Measurements from ENCODE around the gene TBCA.
"Not testable (repeated sequence)": the region's sequence is repeated elsewhere in the genome, so short reads cannot be mapped to it uniquely, and the experiment has no call there.

TBCA gene

GRCh38 chr5:77771452-77771851 is 4.7 kb downstream of the TBCA start:
- DNase-seq: no peak

GRCh38 chr5:77770293-77771005 is 5.7 kb downstream of the TBCA start:
- DNase-seq: no peak

DNA sequence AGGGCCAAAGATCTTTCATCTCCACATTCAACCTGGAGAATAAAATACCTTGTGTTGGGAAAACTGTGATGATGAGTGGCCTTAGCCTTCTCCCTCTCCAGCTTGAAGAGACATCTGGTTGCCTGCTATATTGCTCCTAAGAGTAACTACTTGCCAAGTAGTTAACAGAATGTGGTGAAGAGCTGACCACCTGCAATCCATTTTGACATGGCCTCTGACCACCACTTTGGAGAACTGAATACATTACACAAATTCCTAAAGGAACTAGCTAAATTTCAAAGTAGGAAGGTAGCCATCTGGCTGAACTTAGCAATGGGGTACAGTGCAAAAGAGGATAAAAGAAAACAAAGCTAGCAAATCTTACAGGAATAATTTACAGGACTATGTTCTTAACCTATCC is 7.2 kb downstream of the TBCA start:
- DNase-seq: no peak

DNA sequence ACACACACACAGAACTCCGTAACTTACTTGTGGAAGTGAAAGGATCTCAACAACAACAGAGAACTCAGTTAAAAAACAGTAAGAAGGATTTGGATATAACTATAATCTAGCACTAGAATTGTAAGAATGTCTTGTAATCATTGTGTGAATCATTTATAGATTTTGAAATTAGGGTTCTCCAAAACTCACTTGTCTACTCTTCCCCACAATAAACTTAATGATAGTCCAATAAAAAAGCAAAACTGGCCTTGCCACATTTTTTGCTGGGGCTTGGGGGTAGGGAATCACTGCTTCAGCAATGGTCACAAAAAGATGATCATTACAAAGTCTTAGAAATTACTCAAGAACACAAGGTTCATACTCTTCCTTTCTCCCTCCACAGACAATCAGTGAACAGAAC is 8.8 kb downstream of the TBCA start:
- DNase-seq: no peak

DNA sequence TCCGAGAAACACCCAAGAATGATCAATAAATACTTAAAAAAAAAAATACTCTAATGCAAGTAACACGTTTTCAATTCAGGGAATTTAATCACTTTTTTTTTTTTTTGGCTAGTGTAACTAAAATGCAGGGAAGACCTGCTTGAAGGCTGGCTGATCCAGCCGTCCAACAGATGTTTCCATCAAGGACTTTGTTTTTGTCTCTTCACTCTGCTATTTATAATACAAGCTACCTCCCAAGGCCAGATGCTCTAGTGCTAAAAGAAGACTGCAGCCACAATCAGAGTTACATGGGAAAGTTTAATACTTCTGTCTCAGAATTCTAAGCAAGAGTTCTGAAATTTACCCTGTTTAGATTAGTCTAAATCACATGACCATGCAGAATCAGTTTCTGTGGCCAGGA is 14.5 kb downstream of the TBCA start:
- DNase-seq: no peak

DNA sequence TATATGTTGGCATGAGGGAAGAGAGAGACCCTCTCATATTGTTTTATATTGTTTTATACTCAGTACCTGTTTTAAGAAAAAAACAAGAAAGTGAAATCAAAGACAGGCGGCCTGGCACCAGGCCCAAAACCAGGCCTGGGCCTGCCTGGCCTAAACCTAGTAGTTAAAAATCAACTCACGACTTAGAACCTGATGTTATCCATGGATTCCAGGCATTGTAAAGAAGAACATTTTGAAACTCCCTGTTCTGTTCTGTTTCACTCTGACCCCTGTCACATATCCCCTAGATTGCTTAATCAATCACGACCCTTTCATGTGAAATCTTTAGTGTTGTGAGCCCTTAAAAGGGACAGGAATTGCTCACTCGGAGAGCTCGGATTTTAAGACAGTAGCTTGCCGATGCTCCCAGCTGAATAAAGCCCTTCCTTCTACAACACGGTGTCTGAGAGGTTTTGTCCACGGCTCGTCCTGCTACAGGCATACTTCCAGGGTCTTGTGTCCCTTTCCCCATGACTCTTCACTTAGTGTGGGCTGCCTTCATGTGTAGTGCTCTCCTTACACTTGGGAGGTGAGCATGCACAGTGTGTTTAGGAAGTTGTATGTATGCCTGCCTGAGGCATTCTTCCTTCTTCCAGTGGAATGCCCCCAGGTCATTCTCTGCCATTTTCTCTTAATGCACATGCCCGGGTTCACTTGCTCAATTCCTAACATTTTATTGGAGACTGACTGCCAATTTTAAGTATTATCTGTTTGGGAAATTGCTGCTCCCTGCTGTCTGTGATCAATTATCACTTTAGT is 17.8 kb downstream of the TBCA start:
- no peak for DNase-seq

DNA sequence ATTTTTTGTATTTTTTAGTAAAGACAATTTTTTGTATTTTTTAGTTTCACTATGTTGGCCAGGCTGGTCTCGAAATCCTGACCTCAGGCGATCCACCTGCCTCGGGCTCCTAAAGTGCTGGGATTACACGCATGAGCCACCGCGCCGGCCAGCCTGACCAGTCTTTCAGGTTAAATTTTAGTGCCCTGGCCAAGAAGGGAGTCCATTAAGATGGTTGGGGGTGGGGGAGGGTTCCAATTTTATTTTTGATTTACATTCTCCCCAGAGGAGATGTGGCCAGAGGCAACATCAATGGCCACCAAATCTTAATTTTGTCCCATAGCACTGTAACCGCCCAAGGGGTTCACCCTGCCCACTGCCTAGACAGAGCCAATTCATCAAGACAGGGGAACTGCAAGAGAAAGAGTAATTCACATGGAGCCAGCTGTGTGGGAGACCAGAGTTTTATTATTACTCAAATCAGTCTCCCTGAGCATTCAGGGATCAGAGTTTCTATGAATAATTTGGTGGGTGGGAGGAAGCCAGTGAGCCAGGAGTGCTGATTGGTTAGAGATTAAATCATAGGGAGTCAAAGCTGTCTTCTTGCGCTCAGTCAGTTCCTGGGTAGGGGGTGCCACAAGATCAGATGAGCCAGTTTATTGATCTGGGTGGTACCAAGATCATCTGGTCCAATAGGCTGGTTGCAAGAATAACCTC is 24.7 kb downstream of the TBCA start:
- DNase-seq: peak in 1 of 2 experiments; percentile 38

GRCh38 chr5:77750928-77751327 is 25.2 kb downstream of the TBCA start:
- DNase-seq: not testable (repeated sequence)

DNA sequence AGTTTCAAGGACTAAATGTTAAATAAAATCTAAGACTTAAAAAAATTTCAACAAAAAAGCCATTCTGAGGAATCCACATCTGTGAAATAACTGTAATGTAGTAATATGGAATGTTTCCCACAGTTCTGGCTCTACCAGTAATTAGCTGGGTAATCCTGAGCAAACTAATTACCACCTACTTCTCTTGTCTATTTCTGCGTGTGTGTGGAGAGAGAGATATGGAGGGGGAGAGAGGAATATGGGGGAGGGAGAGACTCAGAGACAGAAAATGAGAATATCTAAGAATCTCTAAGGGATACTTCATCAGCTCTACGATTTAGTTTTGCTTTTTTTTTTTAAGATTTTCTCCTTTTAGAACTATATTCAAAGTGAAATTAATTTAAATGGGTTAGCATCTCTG is 28.0 kb downstream of the TBCA start:
- DNase-seq: no peak

DNA sequence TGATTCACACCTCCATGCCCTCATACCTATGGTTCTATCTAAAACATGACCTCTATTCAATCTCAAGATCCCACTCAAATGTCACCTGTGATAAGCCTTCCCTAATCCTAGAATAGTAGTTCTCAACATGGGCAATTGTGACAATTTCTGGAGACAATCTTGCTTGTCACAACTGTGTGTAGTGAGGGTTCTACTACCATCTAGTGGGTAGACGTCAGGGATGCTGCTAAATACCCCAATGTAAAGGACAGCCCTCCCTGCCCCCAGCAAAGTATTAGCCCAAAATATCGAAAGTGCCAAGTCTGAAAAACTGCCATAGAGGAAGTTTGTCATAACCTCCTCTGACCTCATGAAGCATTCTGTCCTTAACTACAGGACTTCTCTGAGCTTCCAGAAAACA is 32.0 kb downstream of the TBCA start:
- DNase-seq: no peak

DNA sequence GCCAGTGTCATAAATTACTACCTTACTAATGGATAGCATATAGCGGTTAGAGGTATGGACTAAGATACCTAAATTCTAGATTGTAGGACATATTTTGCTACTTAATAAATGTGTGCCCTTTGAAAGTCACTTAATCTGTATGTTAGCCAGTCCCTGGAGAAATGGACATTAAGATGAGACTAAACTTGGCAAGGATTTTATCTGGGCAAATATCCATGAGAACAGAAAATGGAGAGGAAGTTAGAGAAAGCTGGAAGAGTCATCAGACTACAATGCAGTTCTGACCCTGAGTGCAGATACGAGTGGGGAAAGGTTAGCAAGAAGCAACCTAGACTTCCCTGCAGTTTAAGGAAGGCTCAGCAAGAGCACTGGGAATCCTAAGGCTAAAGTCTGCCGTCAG is 33.0 kb downstream of the TBCA start:
- DNase-seq: no peak

DNA sequence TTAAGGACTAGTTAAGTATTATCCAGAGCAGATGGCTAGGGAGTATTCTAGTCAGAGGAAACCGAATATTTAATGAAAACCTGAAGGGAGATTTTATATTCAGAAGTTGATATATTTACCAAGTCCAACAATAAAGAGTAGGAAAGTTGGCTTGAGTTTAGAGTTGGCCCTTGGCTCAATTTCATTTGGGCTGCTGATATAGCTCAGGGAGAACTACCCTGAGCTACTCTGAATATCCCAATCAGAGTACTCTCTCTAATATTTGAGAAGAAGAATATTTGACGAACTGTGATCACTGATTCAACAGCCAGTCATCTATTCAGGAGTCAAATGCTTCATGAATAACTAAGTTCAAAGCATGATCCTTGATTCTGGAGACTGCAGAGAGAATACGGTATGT is 34.5 kb downstream of the TBCA start:
- no peak for DNase-seq

- no peak for DNase-seq
Measured at GRCh38 chr5:77734885-77735284, 41.3 kb downstream of the TBCA start.

GRCh38 chr5:77733130-77733529 is 43.0 kb downstream of the TBCA start:
- no peak for DNase-seq

- DNase-seq: no peak
Measured at GRCh38 chr5:77727190-77727589, 48.9 kb downstream of the TBCA start.

DNA sequence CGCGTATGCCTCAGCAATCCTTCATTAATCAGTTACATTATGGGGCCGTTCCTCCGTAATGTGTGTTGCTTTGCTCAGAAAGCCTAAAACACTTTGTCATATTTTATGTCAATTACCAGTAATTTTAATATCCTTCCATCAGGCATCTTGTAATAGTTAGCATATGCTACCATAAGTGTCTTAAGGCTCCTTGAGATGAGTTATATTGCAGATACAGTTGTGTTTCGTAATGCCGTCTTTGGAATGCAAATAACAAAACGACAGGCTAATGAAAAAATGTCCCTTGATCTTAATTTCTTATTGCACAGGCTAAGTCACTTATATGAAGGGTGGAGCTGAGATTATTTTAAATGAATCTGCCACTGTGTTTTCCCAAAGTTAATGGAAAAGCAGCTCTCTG is 50.5 kb downstream of the TBCA start:
- no peak for DNase-seq

- DNase-seq: no peak
Measured at GRCh38 chr5:77724934-77725333, 51.2 kb downstream of the TBCA start.

DNA sequence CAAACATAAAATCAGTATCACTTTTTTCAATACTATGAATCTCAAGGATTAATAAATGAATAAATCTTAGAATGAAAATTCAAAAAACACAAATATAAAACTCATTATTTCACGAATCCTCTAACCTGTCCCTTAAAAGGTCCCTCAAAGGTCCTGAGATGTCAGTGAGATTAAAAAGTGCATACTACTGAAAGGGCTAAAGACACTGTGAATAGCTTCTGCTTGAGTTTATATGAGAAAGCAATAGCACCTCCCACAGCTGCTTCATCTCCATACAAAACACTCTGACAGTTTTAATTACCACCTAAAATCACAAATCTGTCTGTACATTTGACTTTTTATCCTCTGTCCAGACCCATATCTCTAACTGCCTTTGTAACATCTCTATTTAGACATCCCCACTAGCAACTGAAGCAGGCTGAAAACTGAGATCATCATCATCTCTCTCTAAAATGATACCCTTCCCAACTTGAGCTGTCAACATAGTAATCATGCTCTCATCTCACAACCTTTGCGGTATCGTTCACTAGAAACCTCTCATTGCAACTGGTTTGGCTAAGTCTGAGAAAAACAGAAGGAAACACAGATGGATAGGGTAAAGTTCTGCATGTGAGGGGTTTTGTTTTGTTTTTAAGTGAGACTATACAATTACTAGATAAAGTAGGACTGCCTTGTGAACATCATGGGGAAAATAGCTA is 56.3 kb downstream of the TBCA start:
- no peak for DNase-seq

GRCh38 chr5:77718934-77719610 is 57.1 kb downstream of the TBCA start:
- DNase-seq: no peak

DNA sequence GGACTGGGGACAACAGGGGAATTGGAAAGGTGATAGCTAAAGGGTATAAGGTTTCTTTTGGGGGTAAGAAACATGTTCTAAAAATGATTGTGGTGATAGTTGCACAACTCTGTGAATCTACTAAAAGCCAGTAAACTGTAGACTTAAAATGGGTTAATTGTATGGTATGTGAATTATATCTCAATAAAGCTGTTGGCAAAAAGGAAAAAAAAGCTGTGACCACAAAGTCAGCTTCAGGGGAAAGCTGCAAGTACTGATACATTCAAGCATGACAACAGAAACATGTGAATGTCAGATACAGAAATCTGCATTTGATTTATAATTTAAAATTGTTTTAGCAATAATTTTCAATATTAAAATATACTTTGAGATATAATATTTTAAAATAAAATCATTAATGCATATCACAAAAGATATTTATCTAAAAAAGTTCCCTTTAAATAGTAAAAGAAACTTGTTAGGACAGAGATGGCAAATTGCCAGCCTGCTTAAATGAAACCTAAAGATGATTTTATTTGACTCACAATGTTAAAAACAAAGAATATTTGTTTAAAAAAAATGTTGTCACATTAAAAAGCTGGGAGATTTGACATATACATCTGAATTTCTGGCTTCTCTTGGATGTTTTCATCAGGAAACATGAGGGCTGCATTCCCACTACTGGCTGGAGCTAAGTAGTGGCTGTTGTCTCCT is 66.0 kb downstream of the TBCA start:
- DNase-seq: no peak

DNA sequence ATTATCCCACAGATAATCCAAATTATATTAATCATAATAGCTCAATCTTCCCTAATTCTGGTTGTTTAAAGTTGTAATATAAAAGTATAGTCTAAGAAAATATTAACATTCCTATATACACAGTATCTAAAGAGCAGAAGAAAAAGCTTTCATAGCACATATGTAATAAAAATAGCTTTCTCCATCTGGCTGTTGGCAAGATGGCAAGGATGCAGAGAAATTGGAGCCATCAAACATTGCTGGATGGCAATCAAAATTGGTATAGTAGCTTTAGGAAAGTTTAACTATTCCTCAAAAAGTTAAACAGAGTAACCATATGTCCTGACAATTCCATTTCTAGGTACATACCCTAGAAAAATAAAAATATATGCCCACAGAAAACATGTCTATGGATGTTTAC is 66.8 kb downstream of the TBCA start:
- DNase-seq: no peak

DNA sequence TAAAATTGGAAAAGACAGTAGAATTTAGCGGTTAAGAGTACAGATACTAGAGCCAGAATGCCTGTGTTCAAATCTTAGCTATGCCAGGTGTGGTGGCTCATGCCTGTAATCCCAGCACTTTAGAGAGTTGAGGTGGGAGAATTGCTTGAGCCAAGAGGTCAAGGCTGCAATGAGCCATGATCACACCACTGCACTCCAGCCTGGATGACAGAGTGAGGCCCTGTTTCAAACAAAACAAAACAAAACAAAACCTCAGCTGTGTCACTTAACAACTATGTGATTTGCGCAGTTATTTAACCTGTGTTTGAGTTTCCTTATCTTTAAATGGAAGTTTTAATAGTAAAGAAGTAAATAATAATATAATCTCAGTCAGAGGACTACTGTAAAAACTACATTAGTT is 68.3 kb downstream of the TBCA start:
- no peak for DNase-seq

All from activated CD4-positive, alpha-beta T cell treated with anti-CD3 and anti-CD28 coated beads, Interleukin-2, amount 50 U/mL, for 48 hours (primary cell).